GM18951 (cell line): ENCODE data around the gene SNX30.

Source experiments
- POLR2A ChIP-seq: IDR thresholded peaks from 4 replicates; pipeline ENCODE4 v1.6.1; 2011; ENCODE audit warnings: mild to moderate bottlenecking; ENCODE audit not compliant: insufficient read length, insufficient read depth; ENCODE audit errors: extremely low read depth
- in situ Hi-C: fragments of 300-500 bp; cut with MboI; formaldehyde crosslinking; loops from one replicate; pipeline ENCODE4 v1.12.0; 2022; ENCODE audit warnings: low sequenced_read_pairs, mixed read lengths, inconsistent platforms; ENCODE audit not compliant: unreplicated experiment

The SNX30 gene

GRCh38 chr9:112757940-112758339, 7.4 kb downstream of the SNX30 start:
- in situ Hi-C loops: no loop called here
- TF ChIP-seq POLR2A: no peak

- TF ChIP-seq POLR2A: no peak
- in situ Hi-C loops: no loop called here
These were observed 10.3 kb downstream of the SNX30 start for GRCh38 chr9:112760821-112761220.

- TF ChIP-seq POLR2A: no peak
- in situ Hi-C loops: no loop called here
These were observed 11.5 kb downstream of the SNX30 start for GRCh38 chr9:112761912-112762655.

GRCh38 chr9:112762726-112763518, 12.4 kb downstream of the SNX30 start:
- in situ Hi-C loops: no loop called here
- TF ChIP-seq POLR2A: no peak

GRCh38 chr9:112764344-112764743, 13.8 kb downstream of the SNX30 start:
- in situ Hi-C loops: no loop called here
- no peak for TF ChIP-seq POLR2A

- in situ Hi-C loops: no loop called here
- TF ChIP-seq POLR2A: no peak
These were observed 14.3 kb downstream of the SNX30 start for GRCh38 chr9:112764837-112765236.

- TF ChIP-seq POLR2A: no peak
- in situ Hi-C loops: no loop called here
These were observed 14.7 kb downstream of the SNX30 start for GRCh38 chr9:112765281-112765680.

- TF ChIP-seq POLR2A: no peak
- in situ Hi-C loops: no loop called here
These were observed 21.0 kb downstream of the SNX30 start for GRCh38 chr9:112771359-112772214.

- no peak for TF ChIP-seq POLR2A
- in situ Hi-C loops: no loop called here
These were observed 21.6 kb downstream of the SNX30 start for GRCh38 chr9:112772215-112772509.

- in situ Hi-C loops: no loop called here
- no peak for TF ChIP-seq POLR2A
These were observed 22.0 kb downstream of the SNX30 start for GRCh38 chr9:112772551-112772950.

GRCh38 chr9:112774006-112774996, 23.7 kb downstream of the SNX30 start:
- no peak for TF ChIP-seq POLR2A
- in situ Hi-C loops: no loop called here

GRCh38 chr9:112777914-112778313, 27.4 kb downstream of the SNX30 start:
- TF ChIP-seq POLR2A: no peak
- in situ Hi-C loops: loop anchor here (25.0 kb wide), 1 partner anchor 691 kb away; no protein-coding TSS in a partner anchor
